SK-N-MC (cell line): Measurements from ENCODE around the gene EMSY.
"Not testable (repeated sequence)": the region's sequence is repeated elsewhere in the genome, so short reads cannot be mapped to it uniquely, and the experiment has no call there.

Experiments used
- EZH2 ChIP-seq: fragments of 200-600 bp; sonication (generic); IDR thresholded peaks from one replicate; pipeline ENCODE4 v1.6.1; 2017; ENCODE audit warnings: antibody characterized with exemption
- FOXP2 ChIP-seq: optimal IDR thresholded peaks from 2 replicates; pipeline ENCODE3; 2011; ENCODE audit warnings: mild to moderate bottlenecking, moderate library complexity; ENCODE audit not compliant: insufficient read depth; ENCODE audit errors: extremely low read length, control extremely low read depth
- POLR2AphosphoS5 ChIP-seq: IDR thresholded peaks from 2 replicates; pipeline ENCODE4 v1.6.1; 2012; ENCODE audit warnings: mild to moderate bottlenecking, low read depth, low read length, borderline replicate concordance

- not testable (repeated sequence) for TF ChIP-seq POLR2AphosphoS5, EZH2, FOXP2
Observed at GRCh38 chr11:76582471-76582870, 137.7 kb downstream of the EMSY start.
